Fibroblast of lung (primary cell): ENCODE results near the gene LAMC3.

Experiments
- CTCF ChIP-seq, 2 donors: IDR thresholded peaks in 1 of 2; conservative IDR thresholded peaks in 1 of 2; 1 replicate in 1 of 2; 2 replicates in 1 of 2; pipeline ENCODE4 v1.5.1; 2011 to 2012; ENCODE audit warnings: low read length in 2 of 2, control low read depth in 1 of 2, inconsistent platforms in 1 of 2, low read depth in 1 of 2, mild to moderate bottlenecking in 1 of 2
- EZH2 ChIP-seq: IDR thresholded peaks from 2 replicates; pipeline ENCODE4 v1.5.1; 2012; ENCODE audit warnings: low read length, control low read depth, mild to moderate bottlenecking; ENCODE audit errors: missing control alignments

- TF ChIP-seq CTCF (conservative IDR thresholded peaks at IDR 0.05 in 1 of 2, IDR thresholded peaks at IDR 0.05 in 1 of 2; ENCODE audit: low read depth in 1 of 2, low read length in 2 of 2) (no peak), EZH2 (no peak)
Measured at GRCh38 chr9:131121346-131121745, 112.4 kb downstream of the LAMC3 start.
